Body of pancreas (tissue), 4 donors: ENCODE results near the gene CDC123. TPM values are rescaled to one million over a fixed set of nuclear protein-coding genes. Genes with fewer than 3 reads are reported as not detected.

Experiments
- ATAC-seq: fragments of 150-250 bp; one replicate; pipeline ENCODE4 v1.9.1; 2016
- DNase-seq, 4 donors: peaks; one replicate each; pipeline ENCODE4 v3.0.0-alpha.2; 2019
- H3K27ac ChIP-seq, 4 donors: fragments of 200-600 bp; sonication (generic); 1 replicate in 3 of 4; 2 replicates in 1 of 4; pipeline versions ENCODE4 v1.5.1 to v1.6.1; 2016 to 2019; ENCODE audit warnings: mild to moderate bottlenecking in 1 of 4, mixed read lengths in 1 of 4, moderate library complexity in 1 of 4
- H3K27me3 ChIP-seq, 2 donors: fragments of 200-600 bp; sonication (generic); one replicate each; pipeline ENCODE4 v1.6.0; 2016; ENCODE audit warnings: mild to moderate bottlenecking in 1 of 2
- H3K36me3 ChIP-seq, 2 donors: fragments of 200-600 bp; sonication (generic); replicated peaks in 1 of 2; 2 replicates each; pipeline ENCODE4 v1.5.1; 2016; ENCODE audit warnings: low read depth in 2 of 2; ENCODE audit not compliant: insufficient read depth in 1 of 2
- H3K4me1 ChIP-seq: fragments of 200-600 bp; sonication (generic); one replicate; pipeline ENCODE4 v1.6.0; 2016
- H3K4me3 ChIP-seq, 2 donors: fragments of 200-600 bp; sonication (generic); 1 replicate in 1 of 2; 2 replicates in 1 of 2; pipeline ENCODE4 v1.5.1; 2016 to 2019
- H3K9me3 ChIP-seq, 3 donors: fragments of 200-600 bp; sonication (generic); 1 replicate in 2 of 3; 2 replicates in 1 of 3; pipeline ENCODE4 v1.5.1; 2016
- CTCF ChIP-seq, 7 experiments: fragments of 450-650 bp in 4 of 7; fragments of 200-600 bp in 3 of 7; sonication (generic) in 3 of 7; IDR thresholded peaks; one replicate each; pipeline ENCODE4 v1.5.1; 2016 to 2019; ENCODE audit warnings: antibody characterized with exemption in 7 of 7
- POLR2A ChIP-seq, 3 donors: fragments of 450-650 bp; IDR thresholded peaks; one replicate each; pipeline ENCODE4 v1.6.1; 2016; ENCODE audit warnings: antibody characterized with exemption in 3 of 3, mild to moderate bottlenecking in 2 of 3
- WGBS, 2 donors: methylation state at CpG; one replicate each; pipeline ENCODE4 v1.1.5; 2017; 5-methylcytosine and 5-hydroxymethylcytosine counted together
- intact Hi-C: fragments of 100-400 bp; cut with DNase I; formaldehyde crosslinking; loops from one replicate; pipeline ENCODE4 v1.15.1; 2023
- total RNA-seq, 2 donors: library from RNA; depleted of rRNA; stranded (reverse); fragments of >200 nt; gene quantifications; one replicate each; pipeline ENCODE4 v1.1.0, GENCODE V29; 2016

CDC123 gene
- total RNA-seq, 2 donors from 2014 or later: 28.3 to 38.2 TPM

- intact Hi-C loops: no loop called here
- peaks cover 0 to 8% of the 10 kb centered on the region in 2 donors for H3K36me3 ChIP-seq
- TF ChIP-seq POLR2A (IDR thresholded peaks at IDR 0.05) (no peak), CTCF (IDR thresholded peaks at IDR 0.05) (no peak)
- peaks cover 3% of the 10 kb centered on the region for H3K4me1 ChIP-seq
- H3K4me3 ChIP-seq: no peak overlapping the region
- no peak overlapping the region for H3K27ac ChIP-seq
- H3K27me3 ChIP-seq: no peaks in the 10 kb centered on the region
- ATAC-seq (no peak), DNase-seq (no peak)
- no peaks in the 10 kb centered on the region for H3K9me3 ChIP-seq
- 84 to 88% methylated on average over 4 to 5 of the region's 5 CpGs for WGBS, 2 donors
These were observed 6.2 kb downstream of the CDC123 start for GRCh38 chr10:12202226-12202625.

GRCh38 chr10:12205082-12205481 is 9.1 kb downstream of the CDC123 start:
- Histone ChIP-seq H3K4me1 (no peaks in the 10 kb centered on the region), H3K27me3 (no peaks in the 10 kb centered on the region), H3K4me3 (no peak overlapping the region), H3K9me3 (no peaks in the 10 kb centered on the region), H3K27ac (no peak overlapping the region), H3K36me3 (peaks cover 0 to 12% of the 10 kb centered on the region in 2 donors)
- DNase-seq (no peak), ATAC-seq (no peak)
- intact Hi-C loops: no loop called here
- 76 to 87% methylated on average over 3 of the region's 3 CpGs for WGBS, 2 donors
- TF ChIP-seq CTCF (IDR thresholded peaks at IDR 0.05): no peak
- TF ChIP-seq POLR2A (IDR thresholded peaks at IDR 0.05): no peak

- intact Hi-C loops: no loop called here
- no peak for ATAC-seq
- no peak overlapping the region for H3K4me3 ChIP-seq
- H3K9me3 ChIP-seq: no peaks in the 10 kb centered on the region
- no peak overlapping the region for H3K27ac ChIP-seq
- no peaks in the 10 kb centered on the region for H3K4me1 ChIP-seq
- WGBS, 2 donors: 53 to 76% methylated on average over 3 of the region's 3 CpGs
- no peak for DNase-seq
- H3K27me3 ChIP-seq: no peaks in the 10 kb centered on the region
- TF ChIP-seq POLR2A (IDR thresholded peaks at IDR 0.05): no peak
- TF ChIP-seq CTCF (IDR thresholded peaks at IDR 0.05): no peak
- peaks cover 0 to 19% of the 10 kb centered on the region in 2 donors for H3K36me3 ChIP-seq
These were observed 11.1 kb downstream of the CDC123 start for GRCh38 chr10:12207114-12207513.

GRCh38 chr10:12208460-12208859 is 12.5 kb downstream of the CDC123 start:
- Histone ChIP-seq H3K4me1 (no peaks in the 10 kb centered on the region), H3K9me3 (no peaks in the 10 kb centered on the region), H3K27me3 (no peaks in the 10 kb centered on the region), H3K36me3 (peaks cover 0 to 16% of the 10 kb centered on the region in 2 donors), H3K4me3 (no peak overlapping the region), H3K27ac (no peak overlapping the region)
- 86 to 90% methylated on average over 5 of the region's 5 CpGs for WGBS, 2 donors
- TF ChIP-seq POLR2A (IDR thresholded peaks at IDR 0.05) (no peak), CTCF (IDR thresholded peaks at IDR 0.05) (no peak)
- intact Hi-C loops: no loop called here
- DNase-seq (no peak), ATAC-seq (no peak)

GRCh38 chr10:12212454-12212853 is 16.5 kb downstream of the CDC123 start:
- no peak overlapping the region for H3K4me3 ChIP-seq
- intact Hi-C loops: no loop called here
- peaks cover 0 to 15% of the 10 kb centered on the region in 2 donors for H3K36me3 ChIP-seq
- peaks cover 13% of the 10 kb centered on the region for H3K4me1 ChIP-seq
- no peak overlapping the region for H3K27ac ChIP-seq
- no peak for TF ChIP-seq POLR2A (IDR thresholded peaks at IDR 0.05)
- no peak for TF ChIP-seq CTCF (IDR thresholded peaks at IDR 0.05)
- WGBS, 2 donors: 76 to 88% methylated on average over 3 of the region's 3 CpGs
- no peaks in the 10 kb centered on the region for H3K9me3 ChIP-seq
- no peaks in the 10 kb centered on the region for H3K27me3 ChIP-seq
- no peak for ATAC-seq
- no peak for DNase-seq
